Lower leg skin (tissue), 3 donors: Measurements from ENCODE around the gene GCM1.

ENCODE experiments used
- POLR2A ChIP-seq, 2 donors: fragments of 450-650 bp; IDR thresholded peaks; one replicate each; pipeline ENCODE4 v1.6.1; 2016 to 2017; ENCODE audit warnings: antibody characterized with exemption in 2 of 2, mild to moderate bottlenecking in 1 of 2, moderate library complexity in 1 of 2
- TF ChIP-seq, protein P1 (sequence below), 3 donors: fragments of 450-650 bp; IDR thresholded peaks; one replicate each; pipeline ENCODE4 v1.5.1; 2016; ENCODE audit warnings: antibody characterized with exemption in 3 of 3, mild to moderate bottlenecking in 3 of 3, moderate library complexity in 2 of 3

DNA sequence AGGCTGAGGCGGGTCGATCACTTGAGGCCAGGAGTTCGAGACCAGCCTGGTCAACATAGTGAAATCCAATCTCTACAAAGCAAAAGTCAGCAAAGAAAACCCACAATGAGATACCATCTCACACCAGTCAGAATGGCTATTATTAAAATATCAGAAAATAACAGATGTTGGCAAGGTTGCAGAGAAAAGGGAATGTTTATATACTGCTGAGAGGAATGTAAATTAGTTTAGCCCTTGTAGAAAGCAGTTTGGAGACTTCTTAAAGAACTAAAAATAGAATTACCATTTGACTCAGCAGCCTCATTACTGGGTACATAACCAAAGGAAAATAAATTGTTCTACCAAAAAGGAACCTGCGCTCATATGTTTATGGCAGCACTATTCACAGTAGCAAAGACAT, 16.7 kb upstream of the GCM1 start:
- TF ChIP-seq, protein P1, sequence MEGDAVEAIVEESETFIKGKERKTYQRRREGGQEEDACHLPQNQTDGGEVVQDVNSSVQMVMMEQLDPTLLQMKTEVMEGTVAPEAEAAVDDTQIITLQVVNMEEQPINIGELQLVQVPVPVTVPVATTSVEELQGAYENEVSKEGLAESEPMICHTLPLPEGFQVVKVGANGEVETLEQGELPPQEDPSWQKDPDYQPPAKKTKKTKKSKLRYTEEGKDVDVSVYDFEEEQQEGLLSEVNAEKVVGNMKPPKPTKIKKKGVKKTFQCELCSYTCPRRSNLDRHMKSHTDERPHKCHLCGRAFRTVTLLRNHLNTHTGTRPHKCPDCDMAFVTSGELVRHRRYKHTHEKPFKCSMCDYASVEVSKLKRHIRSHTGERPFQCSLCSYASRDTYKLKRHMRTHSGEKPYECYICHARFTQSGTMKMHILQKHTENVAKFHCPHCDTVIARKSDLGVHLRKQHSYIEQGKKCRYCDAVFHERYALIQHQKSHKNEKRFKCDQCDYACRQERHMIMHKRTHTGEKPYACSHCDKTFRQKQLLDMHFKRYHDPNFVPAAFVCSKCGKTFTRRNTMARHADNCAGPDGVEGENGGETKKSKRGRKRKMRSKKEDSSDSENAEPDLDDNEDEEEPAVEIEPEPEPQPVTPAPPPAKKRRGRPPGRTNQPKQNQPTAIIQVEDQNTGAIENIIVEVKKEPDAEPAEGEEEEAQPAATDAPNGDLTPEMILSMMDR (IDR thresholded peaks at IDR 0.05) = no peak
- TF ChIP-seq POLR2A (IDR thresholded peaks at IDR 0.05) = no peak
